ENCODE results near the gene CEACAM21. TPM values are rescaled to one million over a fixed set of nuclear protein-coding genes. Genes with fewer than 3 reads are reported as not detected.

Gene CEACAM21
- total RNA-seq, 1 donor from 2014 or later, result not detected

- H3K4me1 ChIP-seq, result no peaks in the 10 kb centered on the region
- H3K4me3 ChIP-seq, result no peak overlapping the region
- H3F3A ChIP-seq (ENCODE audit: low read depth), result no peaks in the 10 kb centered on the region
- H3K36me3 ChIP-seq, result no peaks in the 10 kb centered on the region
- no peaks in the 10 kb centered on the region for H3K36me3 Mint-ChIP-seq
- H3K27me3 Mint-ChIP-seq (ENCODE audit: insufficient read depth, low read depth), result peaks cover 18% of the 10 kb centered on the region
- H3K4me3 Mint-ChIP-seq, result no peak overlapping the region
- no peaks in the 10 kb centered on the region for H3K4me1 Mint-ChIP-seq
- no peak overlapping the region for H3K4me2 ChIP-seq
- no peak for DNase-seq (ENCODE audit: low spot score)
- H3K27ac ChIP-seq, result no peak overlapping the region
- no peak for TF ChIP-seq CTCF (IDR thresholded peaks at IDR 0.05)
- TF ChIP-seq EZH2 (IDR thresholded peaks at IDR 0.05), result no peak
- TF ChIP-seq EZH2phosphoT487 (IDR thresholded peaks at IDR 0.05), result no peak
- no peaks in the 10 kb centered on the region for H4K20me1 ChIP-seq (ENCODE audit: low read depth)
- no peaks in the 10 kb centered on the region for H3K27me3 ChIP-seq
- no peak overlapping the region for H2AFZ ChIP-seq (replicated peaks)
- no peak overlapping the region for H3K27ac Mint-ChIP-seq
- H3K9me3 Mint-ChIP-seq, result no peaks in the 10 kb centered on the region
- no peaks in the 10 kb centered on the region for H3K9me3 ChIP-seq (ENCODE audit: low read depth)
- no peak overlapping the region for H3K9ac ChIP-seq
- no peaks in the 10 kb centered on the region for H3K79me2 ChIP-seq (ENCODE audit: low read depth)
Measured at GRCh38 chr19:41601771-41602170, 25.8 kb downstream of the CEACAM21 start.

DNA sequence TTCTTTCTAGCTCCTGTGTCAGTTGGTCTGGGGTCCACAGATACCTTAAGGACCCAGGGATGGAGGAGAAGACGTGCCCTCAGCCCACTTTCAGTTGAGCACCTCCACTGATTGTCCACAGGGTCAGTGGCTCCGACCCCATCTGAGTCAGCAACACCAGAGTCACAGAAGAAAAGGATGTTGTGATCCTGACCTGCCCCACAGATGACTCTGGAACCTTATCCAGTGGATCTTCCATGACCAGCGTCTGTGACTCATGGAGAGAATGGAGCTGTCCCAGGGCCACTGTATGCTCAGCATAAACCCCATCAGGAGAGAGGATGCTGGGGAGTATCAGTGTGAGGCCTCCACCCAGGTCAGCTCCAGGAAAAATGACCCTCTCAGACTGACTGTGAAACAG, 28.9 kb downstream of the CEACAM21 start:
- Mint-ChIP-seq H3K4me1 (no peaks in the 10 kb centered on the region), H3K36me3 (no peaks in the 10 kb centered on the region), H3K4me3 (no peak overlapping the region), H3K9me3 (no peaks in the 10 kb centered on the region), H3K27me3 (ENCODE audit: insufficient read depth, low read depth) (peaks cover 12% of the 10 kb centered on the region), H3K27ac (no peak overlapping the region)
- Histone ChIP-seq H3K9ac (no peak overlapping the region), H3K79me2 (ENCODE audit: low read depth) (no peaks in the 10 kb centered on the region), H3K36me3 (no peaks in the 10 kb centered on the region), H2AFZ (replicated peaks) (no peak overlapping the region), H3K9me3 (ENCODE audit: low read depth) (peaks cover 12% of the 10 kb centered on the region), H3K27me3 (no peaks in the 10 kb centered on the region), H3F3A (ENCODE audit: low read depth) (no peaks in the 10 kb centered on the region), H3K4me2 (no peak overlapping the region), H4K20me1 (ENCODE audit: low read depth) (no peaks in the 10 kb centered on the region), H3K4me3 (no peak overlapping the region), H3K27ac (no peak overlapping the region), H3K4me1 (no peaks in the 10 kb centered on the region)
- TF ChIP-seq CTCF (IDR thresholded peaks at IDR 0.05) (no peak), EZH2 (IDR thresholded peaks at IDR 0.05) (no peak), EZH2phosphoT487 (IDR thresholded peaks at IDR 0.05) (no peak)
- DNase-seq (ENCODE audit: low spot score), result no peak

DNA sequence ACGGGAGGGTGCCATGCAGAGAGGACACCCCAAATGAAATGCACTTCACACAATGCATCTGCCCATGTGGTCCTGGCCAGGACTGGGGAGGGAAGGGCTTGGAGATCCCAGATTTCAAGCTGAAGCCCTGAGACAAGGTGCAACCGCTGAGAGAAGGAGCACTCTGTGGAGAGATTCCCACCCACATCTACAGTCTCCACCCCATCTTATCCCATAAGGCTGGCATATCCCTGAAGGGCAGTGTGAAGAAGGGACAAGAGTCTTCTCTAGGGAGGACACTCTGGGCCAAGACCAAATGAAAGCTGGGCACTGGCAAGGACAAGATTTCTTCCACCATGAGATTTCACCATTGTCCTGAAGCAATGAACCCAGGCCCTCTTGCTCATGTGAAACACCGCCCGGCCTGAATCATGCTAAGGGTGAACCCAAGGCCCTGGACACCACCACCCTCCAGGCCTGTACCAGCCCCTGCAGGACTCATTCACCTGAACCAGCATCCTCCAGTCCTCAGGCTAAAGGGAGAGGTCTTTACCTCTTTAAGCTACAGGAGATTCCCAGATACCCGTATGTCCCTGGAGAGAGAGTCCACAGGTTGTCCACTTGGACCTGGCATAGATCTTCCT, 30.4 kb downstream of the CEACAM21 start:
- Mint-ChIP-seq H3K4me3 (no peak overlapping the region), H3K27me3 (ENCODE audit: insufficient read depth, low read depth) (peaks cover 8% of the 10 kb centered on the region), H3K9me3 (no peaks in the 10 kb centered on the region), H3K4me1 (no peaks in the 10 kb centered on the region), H3K27ac (no peak overlapping the region), H3K36me3 (no peaks in the 10 kb centered on the region)
- TF ChIP-seq EZH2phosphoT487 (IDR thresholded peaks at IDR 0.05) (no peak), CTCF (IDR thresholded peaks at IDR 0.05) (no peak)
- Histone ChIP-seq H3K4me3 (no peak overlapping the region), H3K4me2 (no peak overlapping the region), H2AFZ (replicated peaks) (no peak overlapping the region), H3K27me3 (no peaks in the 10 kb centered on the region), H4K20me1 (ENCODE audit: low read depth) (no peaks in the 10 kb centered on the region), H3K27ac (no peak overlapping the region), H3K36me3 (no peaks in the 10 kb centered on the region), H3K9ac (no peak overlapping the region), H3K4me1 (no peaks in the 10 kb centered on the region), H3K79me2 (ENCODE audit: low read depth) (no peaks in the 10 kb centered on the region), H3F3A (ENCODE audit: low read depth) (no peaks in the 10 kb centered on the region), H3K9me3 (ENCODE audit: low read depth) (peaks cover 12% of the 10 kb centered on the region)
- no peak for DNase-seq (ENCODE audit: low spot score)

Measured in neural progenitor cell (in vitro differentiated cells).